Myocyte (in vitro differentiated cells): ENCODE measurements around the gene MASP1. TPM values are rescaled to one million over a fixed set of nuclear protein-coding genes. Genes with fewer than 3 reads are reported as not detected.

Experiments used
- DNase-seq: peaks from one replicate; pipeline ENCODE4 v3.0.0-alpha.2; 2012; ENCODE audit warnings: low read depth
- total RNA-seq: library from RNA; depleted of rRNA; stranded (reverse); fragments of >200 nt; gene quantifications from 2 replicates; pipeline ENCODE4 v1.2.3, GENCODE V29; 2014

The MASP1 gene
- total RNA-seq, 1 donor from 2014 or later, result not detected

DNA sequence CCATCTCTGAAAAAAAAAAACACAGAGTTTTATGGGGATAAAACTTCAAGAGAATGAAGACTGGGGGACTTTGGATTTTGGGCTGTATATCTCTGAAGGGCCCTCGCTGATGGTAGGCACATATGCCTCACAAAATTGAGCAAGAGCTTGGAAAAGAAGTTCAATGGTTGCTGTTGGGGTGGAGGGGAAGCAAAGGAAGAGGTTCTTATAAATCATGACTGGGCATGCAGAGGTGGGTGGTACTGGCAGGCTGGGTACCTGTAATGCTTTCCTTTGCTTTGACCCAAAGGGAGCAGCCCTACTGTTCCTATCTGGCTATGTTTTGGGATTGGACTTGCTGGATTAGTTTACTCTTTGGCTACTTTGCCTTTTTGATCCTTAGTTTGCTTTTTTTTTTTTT is 100.3 kb downstream of the MASP1 start:
- DNase-seq, result no peak

- no peak for DNase-seq
These were observed 102.6 kb downstream of the MASP1 start for GRCh38 chr3:187188931-187189330.

GRCh38 chr3:187186801-187187421 is 104.6 kb downstream of the MASP1 start:
- DNase-seq, result peak; percentile 89

DNA sequence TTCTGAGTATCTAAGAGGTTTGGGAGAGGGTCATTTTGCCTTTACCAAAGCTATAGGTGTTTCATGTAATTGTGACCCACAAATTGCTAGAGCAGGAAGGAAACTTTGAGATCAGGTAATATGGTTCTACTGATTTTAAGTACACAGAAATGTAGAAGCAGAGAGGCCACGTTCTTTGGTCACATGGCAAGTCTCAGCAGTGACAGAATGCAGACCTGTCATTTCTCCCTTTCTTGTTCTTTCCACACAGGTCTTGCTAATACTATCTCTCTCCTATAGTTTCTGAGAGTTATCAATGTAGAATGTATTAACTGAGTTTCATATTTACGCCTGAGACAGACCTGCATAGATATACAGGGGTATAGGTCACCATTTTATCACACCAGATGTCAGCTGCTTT is 105.2 kb downstream of the MASP1 start:
- DNase-seq, result no peak

DNA sequence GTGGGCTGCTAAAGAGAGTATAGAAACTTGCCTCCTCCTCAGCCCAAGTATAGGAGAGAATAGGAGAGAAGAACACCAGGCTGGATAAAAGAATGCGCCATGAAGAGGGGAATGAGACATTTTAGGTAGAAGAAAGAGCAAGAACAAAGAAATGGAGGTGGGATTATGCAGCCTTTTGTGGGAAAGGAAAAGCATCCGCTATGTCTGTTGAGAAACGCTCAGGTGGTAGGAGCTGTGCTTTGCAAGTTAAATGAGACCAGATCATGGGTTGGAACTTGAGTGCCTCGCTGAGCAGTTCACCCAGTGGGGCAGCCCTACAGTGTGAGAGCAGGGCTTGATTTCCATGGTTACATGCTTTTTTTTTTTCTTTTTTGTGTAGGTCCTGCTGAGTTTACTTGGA is 105.8 kb downstream of the MASP1 start:
- no peak for DNase-seq

Other genes with a start within 250 kb of the MASP1 start
- gene RPL39L, start 152.2 kb downstream of the MASP1 start, total RNA-seq, result 2.8 and 4.1 TPM in 2 replicates
- not detected in 2 replicates for gene RTP1, start 94.3 kb downstream of the MASP1 start, total RNA-seq
- 0.11 TPM in 1 of 2 replicates, not detected in the other for gene RTP4, start 76.6 kb upstream of the MASP1 start, total RNA-seq